Activated CD8-positive, alpha-beta memory T cell treated with anti-CD3 and anti-CD28 coated beads for 36 hours (primary cell): ENCODE data around the gene IL15RA. TPM values are rescaled to one million over a fixed set of nuclear protein-coding genes. Genes with fewer than 3 reads are reported as not detected.
"Not testable (repeated sequence)": the region's sequence is repeated elsewhere in the genome, so short reads cannot be mapped to it uniquely, and the experiment has no call there.

Source experiments
- CTCF ChIA-PET: fragments of 350-600 bp; sonication (Branson Sonifier 250); formaldehyde crosslinking; loops from one replicate; lab custom pipeline; 2021; ENCODE audit warnings: antibody characterized with exemption; lab: Charles Lee
- POLR2A ChIA-PET: fragments of 350-600 bp; sonication (Branson Sonifier 250); formaldehyde crosslinking; loops from one replicate; lab custom pipeline; 2021; ENCODE audit warnings: antibody characterized with exemption; lab: Charles Lee
- total RNA-seq, 2 experiments: library from RNA; stranded (reverse); gene quantifications; one replicate each; pipeline ENCODE4 v1.2.3, GENCODE V29; 2021

IL15RA gene
- total RNA-seq, 2 experiments from 2014 or later: 31.4 to 31.8 TPM

DNA sequence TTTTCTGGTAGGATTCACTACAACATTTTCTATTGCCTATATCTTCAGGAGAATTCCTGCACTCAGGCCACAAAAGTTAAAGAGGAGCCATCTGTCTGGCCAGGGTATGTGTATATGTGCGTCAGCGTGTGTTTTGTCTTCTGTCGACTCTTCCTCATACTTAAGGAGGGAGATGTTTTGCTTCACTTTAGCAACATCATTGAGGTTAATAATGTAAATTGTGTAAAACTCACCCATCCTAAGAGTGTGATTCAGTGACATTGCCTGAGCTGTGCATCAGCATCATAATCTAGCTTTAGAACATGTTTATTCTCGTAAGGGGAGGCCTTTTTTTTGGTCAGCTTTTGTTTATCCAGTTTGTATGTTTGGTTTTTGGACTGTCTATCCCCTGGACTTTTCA, 63.6 kb downstream of the IL15RA start:
- POLR2A ChIA-PET: no interaction called here
- CTCF ChIA-PET: no interaction called here

DNA sequence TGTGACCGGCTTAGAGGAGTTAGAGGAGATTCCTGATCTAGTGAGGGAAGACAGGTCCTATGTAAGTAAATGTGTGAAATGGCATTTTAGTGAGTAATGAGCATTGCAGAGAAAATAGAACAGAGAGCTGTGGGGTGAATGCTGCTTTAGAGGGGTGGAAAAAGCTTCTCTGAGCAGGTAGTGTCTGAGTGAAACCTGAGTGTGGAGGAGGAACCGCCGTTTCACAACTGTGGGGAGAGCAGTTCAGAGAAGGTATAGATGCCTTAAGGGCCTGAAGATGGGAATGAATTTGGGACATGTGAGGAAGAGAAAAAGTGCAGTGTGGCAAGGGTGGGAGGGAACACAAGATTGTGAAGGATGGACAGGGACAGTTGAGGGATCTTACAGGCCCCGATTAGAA, 65.7 kb downstream of the IL15RA start:
- ChIA-PET CTCF (interaction anchor here (0.8 kb wide), 1 partner anchor 94 kb away, joined by 3 read pairs; no protein-coding TSS in a partner anchor), POLR2A (no interaction called here)

DNA sequence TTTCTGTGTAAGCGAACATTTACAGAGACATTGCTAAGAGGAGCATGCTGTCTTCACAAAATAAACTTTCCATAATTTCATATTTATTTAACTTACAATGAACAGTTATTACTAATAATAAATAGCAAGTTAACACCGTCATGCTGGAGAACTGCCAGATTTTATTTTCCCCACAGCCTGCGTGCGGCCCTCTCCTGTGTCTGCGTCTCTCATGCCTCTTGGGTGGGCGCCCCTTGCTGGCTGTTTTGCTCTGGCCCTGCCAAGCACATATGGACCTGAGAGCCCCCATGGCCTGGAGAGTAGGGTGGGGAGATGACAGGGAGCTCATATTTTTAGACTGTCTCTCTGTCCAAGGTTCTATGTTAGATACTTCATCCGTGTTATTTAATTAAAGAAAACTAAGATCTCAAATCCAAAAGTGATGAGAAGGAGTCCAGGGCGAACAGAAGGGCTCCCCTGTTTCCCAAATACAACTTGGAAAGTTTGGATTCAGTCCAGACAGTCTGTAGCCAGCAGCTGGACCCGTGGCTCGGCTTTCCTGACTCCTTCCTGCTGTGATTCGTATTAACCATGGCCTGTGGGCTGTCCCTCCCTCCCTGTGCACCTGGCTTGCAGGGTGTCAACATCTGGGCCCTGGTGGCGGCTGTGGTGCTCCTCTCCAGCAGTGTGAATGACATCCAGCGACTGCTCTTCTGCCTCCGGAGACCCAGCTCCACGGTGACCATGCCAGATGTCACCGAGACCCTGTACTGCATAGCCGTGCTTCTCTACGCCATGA, 66.8 kb downstream of the IL15RA start:
- CTCF ChIA-PET: no interaction called here
- POLR2A ChIA-PET: no interaction called here

DNA sequence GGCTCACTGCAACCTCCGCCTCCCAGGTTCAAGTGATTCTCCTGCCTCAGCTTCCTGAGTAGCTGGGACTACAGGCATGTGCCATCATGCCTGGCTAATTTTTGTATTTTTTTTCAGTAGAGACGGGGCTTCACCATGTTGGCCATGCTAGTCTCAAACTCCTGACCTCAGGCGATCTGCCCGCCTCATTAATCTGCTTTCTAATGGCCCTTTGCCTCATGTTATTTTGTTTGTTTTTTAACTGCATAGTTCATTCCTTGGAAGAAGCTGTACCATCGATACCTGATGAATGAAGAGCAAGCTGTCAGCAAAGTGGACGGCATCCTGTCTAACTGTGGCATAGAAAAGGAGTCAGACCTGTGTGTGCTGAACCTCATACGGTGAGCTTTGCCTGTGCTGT, 68.7 kb downstream of the IL15RA start:
- POLR2A ChIA-PET: not testable (repeated sequence)
- CTCF ChIA-PET: interaction anchor here (0.6 kb wide), 1 partner anchor 154 kb away, joined by 4 read pairs; no protein-coding TSS in a partner anchor

DNA sequence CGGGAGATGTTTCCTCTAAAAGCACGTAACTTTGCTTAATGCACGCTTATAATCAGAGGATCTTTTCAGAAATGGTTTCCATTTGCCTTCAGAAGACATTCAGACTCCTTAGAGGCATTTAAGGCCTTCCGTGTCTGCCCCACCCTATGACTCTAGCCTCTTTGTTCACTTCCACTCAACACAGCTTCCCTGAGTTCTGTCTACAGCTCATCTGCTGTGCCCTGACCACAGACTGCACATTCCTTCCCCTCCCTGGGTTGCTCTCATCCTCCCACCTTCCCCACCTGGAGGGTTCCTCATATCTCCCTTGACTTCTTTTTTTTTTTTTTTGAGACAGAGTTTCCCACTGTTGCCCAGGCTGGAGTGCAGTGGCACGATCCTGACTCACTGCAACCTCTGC, 70.7 kb downstream of the IL15RA start:
- POLR2A ChIA-PET: no interaction called here

DNA sequence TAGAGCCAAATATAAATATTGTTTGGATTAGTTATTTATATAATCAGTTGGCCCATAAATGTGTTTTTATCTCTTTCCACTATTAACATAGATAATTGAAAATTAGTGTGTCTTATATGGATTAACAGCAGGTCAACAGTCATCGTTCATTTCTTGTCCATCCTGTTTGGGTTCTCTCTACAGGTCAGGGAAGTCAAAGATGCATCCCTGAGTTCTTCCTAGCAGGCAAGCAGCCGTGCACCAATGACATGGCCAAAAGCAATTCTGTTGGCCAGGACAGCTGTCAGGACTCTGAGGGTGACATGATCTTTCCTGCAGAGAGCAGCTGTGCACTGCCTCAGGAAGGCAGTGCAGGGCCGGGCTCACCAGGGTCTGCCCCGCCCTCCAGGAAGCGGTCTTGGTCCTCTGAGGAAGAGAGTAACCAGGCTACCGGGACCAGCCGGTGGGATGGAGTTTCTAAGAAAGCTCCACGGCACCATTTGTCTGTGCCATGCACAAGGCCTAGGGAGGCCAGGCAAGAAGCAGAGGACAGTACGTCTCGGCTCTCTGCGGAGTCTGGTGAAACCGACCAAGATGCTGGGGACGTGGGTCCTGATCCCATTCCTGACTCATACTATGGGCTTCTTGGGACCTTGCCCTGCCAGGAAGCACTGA, 71.4 kb downstream of the IL15RA start:
- ChIA-PET POLR2A (no interaction called here), CTCF (no interaction called here)

More for the DNA sequence above, 70.7 kb downstream of the IL15RA start:
- CTCF ChIA-PET: no interaction called here

DNA sequence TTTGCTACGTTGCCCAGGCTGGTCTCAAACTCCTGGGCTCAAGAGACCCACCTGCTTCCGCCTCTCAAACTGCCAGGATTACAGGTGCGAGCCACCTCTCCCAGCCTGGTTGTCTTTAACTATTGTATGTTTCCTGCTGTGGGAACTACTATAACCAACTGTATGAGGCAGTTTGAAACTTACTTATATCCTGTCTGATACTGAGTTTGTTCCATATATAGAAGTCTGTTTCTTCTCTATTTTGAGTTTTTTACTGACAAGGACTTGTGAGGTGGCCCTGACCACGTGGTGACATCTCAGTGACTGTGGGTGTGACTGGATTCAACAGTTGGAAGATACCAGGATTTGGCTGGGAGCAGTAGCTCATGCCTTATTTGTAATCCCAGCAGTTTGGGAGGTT, 73.1 kb downstream of the IL15RA start:
- ChIA-PET POLR2A (no interaction called here), CTCF (no interaction called here)

DNA sequence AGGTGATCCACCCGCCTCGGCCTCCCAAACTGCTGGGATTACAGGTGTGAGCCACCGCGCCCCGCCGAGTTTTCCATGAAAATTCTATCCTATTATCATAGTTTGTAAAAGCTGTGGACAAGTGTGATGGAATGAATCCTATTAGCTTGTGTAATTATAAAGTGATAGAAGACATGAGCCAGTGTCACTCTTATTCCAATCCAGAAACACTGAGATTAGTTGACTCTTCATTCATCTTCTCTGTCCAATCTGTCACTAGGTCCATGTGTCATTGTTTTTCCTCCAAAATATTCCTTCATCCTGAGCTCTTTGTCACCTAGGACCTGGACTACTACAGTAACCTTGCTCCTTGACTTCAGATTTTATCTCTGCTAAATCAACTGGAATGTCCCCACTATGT, 73.8 kb downstream of the IL15RA start:
- ChIA-PET CTCF (interaction anchor here (1.3 to 1.8 kb wide), 2 partner anchors 14 to 15 kb away, joined by 3 read pairs; partner anchors contain the start of genes ANKRD16 and FBH1), POLR2A (no interaction called here)

DNA sequence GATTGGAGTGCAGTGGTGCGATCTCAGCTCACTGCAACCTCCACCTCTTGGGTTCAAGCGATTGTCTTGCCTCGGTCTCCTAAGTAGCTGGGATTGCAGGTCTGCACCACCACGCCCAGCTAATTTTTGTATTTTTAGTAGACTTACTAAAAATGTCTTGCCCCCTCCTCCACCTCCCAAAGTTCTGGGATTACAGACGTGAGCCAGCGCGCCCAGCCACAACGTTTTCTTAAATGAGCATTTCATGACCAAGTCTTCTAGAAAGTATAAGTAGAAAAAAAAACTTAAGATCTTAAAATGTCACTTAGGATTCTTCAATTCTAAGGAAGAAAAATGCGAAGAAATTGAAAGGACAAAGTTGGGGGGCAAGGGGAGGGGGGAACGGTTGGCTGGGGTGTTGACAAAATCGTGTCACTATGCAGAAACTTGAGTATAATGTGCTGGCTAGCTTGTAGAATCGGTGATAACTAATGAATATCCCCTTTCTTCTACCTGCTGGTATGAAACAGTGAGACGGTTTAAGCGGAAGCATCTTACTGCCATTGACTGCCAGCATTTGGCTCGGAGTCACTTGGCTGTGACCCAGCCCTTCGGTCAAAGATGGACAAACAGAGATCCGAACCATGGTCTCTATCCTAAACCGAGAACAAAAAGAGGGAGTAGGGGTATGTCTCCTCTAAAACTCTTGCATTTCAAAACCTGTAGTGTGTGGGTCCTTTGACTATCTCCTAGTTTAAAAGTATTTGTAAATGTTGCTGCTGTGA, 74.7 kb downstream of the IL15RA start:
- POLR2A ChIA-PET: no interaction called here
- CTCF ChIA-PET: interaction anchor here (1.3 to 1.8 kb wide), 2 partner anchors 13 to 14 kb away, joined by 3 read pairs; partner anchors contain the start of genes ANKRD16 and FBH1

Other genes with a start within 250 kb of the IL15RA start
- 100 to 1,000 TPM; 305 to 312 TPM for gene GDI2, start 164.1 kb downstream of the IL15RA start, total RNA-seq
- 1 to 10 TPM; 8.7 to 9.7 TPM for gene ANKRD16, start 87.7 kb downstream of the IL15RA start, total RNA-seq
- 10 to 100 TPM; 52.2 to 55.3 TPM for gene FBH1, start 87.3 kb downstream of the IL15RA start, total RNA-seq
- gene IL2RA, start 84.8 kb upstream of the IL15RA start, total RNA-seq: 1,000 to 10,000 TPM; 1,215 to 1,272 TPM
- gene RBM17, start 111.5 kb upstream of the IL15RA start, total RNA-seq: 100 to 1,000 TPM; 289 to 298 TPM
- gene PFKFB3, start 225.4 kb upstream of the IL15RA start, total RNA-seq: 10 to 100 TPM; 81.9 to 82.1 TPM